GM19452 (cell line): ENCODE data around the gene R3HDM4.
"Not testable (repeated sequence)": the region's sequence is repeated elsewhere in the genome, so short reads cannot be mapped to it uniquely, and the experiment has no call there.

Experiments used
- ATAC-seq: cut with Tn5 transposase; IDR thresholded peaks from one replicate; pipeline ENCODE4 v1.9.1; 2021; ENCODE audit not compliant: unreplicated experiment

The R3HDM4 gene

DNA sequence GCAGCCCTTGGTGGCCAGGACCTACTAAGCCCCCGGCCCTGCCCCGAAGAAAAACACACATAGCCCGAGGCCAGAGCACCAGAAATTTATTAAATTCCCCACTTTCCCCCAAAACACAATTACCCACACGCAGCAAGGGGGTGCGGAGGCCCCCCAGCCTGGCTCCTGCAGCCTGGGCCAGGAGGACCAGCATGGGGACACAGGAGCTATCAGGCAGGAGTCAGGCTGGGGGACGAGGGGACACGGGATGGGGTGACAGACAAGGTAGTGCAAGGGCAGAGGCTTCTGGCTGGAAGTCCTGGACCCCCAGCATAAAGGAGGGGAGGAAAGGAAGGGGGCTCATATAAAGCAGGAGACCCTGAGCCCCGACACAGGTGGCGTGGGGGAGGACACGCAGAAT, 16.6 kb downstream of the R3HDM4 start:
- no peak for ATAC-seq

DNA sequence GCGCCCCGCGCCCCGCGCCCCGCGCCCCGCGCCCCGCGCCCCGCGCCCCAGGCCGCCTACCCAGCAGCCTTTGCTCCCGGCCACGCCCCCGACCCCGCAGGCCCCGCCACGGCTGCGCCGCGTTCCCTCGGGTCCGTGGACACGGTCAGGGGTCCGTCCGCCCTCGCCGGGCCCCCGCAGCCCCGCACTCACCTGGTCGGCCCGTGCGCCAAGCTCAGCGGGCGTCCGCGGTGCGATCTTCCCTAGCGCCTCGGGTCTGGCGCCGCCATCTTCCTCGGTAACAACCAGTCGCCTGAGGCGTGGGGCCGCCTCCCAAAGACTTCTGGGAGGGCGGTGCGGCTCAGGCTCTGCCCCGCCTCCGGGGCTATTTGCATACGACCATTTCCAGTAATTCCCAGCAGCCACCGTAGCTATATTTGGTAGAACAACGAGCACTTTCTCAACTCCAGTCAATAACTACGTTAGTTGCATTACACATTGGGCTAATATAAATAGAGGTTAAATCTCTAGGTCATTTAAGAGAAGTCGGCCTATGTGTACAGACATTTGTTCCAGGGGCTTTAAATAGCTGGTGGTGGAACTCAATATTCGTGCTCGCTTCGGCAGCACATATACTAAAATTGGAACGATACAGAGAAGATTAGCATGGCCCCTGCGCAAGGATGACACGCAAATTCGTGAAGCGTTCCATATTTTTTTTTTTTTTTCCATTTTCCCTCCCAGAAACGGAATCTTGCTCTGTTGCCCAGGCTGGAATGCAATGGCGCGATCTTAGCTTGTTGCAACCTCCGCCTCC, 19.9 kb downstream of the R3HDM4 start, which contains the start of the genes MED16 and RNU6-9:
TSS of gene MED16 (minus strand) at position 294 of the 796 bp plus-strand sequence. CDS start 2,056 bp downstream, outside the sequence.
TSS of gene RNU6-9 (plus strand) at position 591 of the 796 bp plus-strand sequence.
- ATAC-seq = peak; percentile 87

DNA sequence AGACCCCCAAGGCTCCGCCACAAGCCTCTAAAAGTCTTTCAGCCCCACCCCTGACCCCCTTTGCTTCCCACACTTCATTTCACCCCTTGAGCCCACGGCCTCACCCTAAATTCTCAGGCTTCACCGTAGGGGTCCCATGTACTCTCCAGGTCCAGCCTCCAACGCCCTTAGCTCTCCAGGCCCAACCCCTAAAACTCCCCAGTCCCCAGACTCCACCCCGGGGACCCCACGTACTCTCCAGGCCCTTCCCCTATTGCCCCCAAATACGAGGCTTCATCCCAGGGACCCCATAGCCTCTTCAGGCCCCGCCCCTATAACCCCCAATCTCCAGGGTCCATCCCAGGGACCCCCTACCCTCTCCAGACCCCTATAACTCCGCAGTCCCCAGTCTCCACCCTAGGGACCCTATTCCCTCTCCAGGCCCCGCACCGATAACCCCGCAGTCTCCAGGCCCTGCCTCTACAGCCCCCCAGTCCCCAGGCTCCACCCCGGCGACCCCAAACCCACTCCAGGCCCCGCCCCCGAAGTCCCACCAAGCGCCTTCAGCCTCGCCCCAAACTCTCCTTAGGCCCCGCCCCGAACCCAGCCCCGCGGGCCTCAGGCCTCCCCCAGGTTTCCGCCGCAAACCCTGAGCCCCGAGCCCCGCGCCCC, 20.7 kb downstream of the R3HDM4 start:
- ATAC-seq = no peak

DNA sequence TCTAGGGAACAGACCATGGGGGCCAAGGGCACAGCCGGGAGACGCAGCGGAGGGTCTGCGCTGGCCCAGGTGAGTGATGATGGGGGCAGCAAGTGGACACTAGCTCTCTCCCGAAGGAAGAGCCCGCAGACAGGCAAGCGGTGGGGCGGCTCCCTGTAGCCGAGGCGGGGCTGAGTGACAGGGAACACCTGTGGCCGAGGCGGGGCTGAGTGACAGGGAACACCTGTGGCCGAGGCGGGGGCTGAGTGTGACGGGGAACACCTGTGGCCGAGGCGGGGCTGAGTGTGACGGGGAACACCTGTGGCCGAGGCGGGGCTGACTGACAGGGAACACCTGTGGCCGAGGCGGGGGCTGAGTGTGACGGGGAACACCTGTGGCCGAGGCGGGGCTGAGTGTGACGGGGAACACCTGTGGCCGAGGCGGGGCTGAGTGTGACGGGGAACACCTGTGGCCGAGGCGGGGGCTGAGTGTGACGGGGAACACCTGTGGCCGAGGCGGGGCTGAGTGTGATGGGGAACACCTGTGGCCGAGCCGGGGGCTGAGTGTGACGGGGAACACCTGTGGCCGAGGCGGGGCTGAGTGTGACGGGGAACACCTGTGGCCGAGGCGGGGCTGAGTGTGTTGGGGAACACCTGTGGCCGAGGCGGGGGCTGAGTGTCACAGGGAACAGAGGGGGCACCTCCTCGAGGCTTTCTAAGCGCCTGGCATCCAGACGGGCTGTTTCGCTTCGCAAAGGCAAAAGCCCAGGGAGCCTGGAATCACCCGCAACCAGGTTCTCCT, 21.4 kb downstream of the R3HDM4 start:
- ATAC-seq = not testable (repeated sequence)

DNA sequence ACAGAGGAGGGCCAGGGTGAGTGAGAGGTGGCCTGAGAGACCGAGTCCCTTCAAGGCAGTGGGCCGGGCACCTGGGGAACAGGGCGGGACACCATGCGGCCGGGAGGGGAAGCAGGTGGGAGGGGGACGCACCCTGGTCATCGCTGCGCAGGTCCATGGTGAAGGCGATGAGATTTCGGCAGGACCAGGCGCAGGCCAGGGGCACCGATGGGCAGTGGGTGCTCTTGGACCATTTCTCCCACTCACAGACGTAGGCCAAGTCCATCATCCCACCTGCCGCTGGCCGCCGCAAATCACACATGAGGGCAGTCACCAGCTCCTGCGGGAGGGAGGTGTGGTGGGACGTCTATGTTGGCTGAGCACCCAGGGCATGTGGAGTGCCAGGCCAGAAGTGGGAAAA, 22.2 kb downstream of the R3HDM4 start:
- ATAC-seq = no peak

DNA sequence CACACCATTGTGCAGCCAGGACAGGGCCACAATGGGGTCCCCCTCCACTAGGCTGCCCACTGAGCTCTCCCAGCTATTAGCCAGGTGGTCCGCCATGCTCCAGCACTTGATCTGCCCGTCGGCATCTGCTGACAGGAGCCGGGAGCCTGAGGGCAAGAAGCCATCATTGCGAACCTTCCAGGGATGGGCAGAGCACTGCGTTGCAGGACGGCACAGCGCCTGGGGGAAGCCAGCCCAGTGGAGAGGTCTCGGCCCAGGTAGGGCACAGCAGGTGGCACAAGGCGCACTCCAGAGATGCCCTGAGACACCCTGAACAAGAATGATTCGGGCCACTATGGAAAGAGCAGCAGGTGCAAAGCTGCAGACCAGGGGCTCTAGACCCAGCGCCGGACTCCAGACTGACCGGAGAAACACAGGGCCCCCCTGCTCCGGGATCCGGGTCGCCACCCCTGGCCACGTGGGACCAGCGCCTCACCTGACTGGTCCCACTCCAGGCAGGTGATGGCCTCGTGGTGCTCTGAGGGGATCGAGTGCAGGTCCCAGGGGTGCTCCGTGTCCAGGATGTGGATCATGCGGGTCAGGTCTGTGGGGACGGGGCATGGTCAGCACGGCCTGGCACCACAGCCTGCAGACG, 23.2 kb downstream of the R3HDM4 start:
- no peak for ATAC-seq

DNA sequence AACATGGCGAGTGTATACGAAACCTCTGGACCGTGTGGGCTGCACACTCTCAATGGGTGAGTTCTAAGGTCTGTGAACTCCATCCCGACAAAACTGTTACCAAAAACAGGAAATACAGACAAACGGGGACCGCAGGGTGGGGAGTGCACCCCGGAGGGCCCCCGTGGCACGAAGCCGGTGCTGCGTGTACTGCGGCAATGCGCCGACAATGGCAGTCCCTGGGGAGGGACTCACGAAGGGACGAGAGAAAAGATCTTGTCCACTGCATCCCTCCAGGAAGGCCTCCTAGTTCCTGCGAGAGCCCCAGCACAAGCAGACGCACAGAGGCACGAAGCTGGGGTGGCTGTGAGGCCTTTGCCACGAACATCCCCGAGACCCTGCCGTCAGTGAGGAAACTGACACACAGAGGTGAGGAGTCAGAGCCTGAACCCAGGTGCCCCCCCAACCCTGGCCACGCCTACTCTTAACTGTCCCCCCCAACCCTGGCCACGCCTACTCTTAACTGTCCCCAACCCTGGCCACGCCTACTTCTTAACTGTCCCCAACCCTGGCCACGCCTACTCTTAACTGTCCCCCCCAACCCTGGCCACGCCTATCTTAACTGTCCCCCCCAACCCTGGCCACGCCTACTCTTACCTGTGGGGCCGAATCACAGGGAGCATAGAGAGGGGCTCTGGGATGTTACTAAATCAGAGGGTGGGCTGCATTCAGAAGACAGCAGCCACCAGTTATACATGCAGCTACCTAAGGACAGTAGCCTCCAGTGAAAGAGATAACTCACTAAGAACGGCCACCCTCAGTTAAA, 24.2 kb downstream of the R3HDM4 start:
- no peak for ATAC-seq

DNA sequence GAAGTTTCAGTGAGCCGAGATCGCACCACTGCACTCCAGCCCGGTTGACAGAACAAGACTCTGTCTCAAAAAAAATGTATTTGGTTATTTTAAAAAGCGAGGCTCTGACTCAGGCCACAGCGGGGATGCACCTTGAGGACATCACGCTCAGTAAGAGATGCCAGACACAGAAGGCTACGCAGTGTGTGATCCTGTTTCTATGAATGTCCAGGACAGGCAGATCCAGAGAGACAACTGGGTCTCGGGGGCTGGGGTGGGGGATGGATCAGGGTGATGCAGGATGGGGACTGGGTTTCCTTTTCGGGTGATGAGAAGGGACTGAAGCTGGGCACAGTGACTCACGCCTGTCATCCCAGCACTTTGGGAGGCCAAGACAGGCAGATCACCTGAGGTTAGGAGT, 25.4 kb downstream of the R3HDM4 start:
- ATAC-seq = no peak

DNA sequence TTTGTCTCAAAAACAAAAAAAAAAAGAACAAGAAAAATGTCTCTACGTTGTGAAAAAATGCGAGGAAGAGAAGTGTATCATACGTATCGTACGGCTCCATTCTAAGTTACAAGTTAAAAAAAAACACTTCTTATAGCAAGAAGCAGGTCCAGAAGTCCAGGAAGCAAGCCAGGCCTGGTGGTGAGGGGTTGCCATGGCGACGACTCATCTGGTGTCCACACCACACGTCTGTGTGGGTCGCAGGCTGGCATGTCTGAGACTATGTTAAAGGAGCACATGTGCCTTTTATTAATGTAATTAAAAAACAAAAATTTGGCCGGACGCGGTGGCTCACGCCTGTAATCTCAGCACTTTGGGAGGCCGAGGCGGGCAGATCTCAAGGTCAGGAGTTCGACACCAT, 25.9 kb downstream of the R3HDM4 start:
- no peak for ATAC-seq

DNA sequence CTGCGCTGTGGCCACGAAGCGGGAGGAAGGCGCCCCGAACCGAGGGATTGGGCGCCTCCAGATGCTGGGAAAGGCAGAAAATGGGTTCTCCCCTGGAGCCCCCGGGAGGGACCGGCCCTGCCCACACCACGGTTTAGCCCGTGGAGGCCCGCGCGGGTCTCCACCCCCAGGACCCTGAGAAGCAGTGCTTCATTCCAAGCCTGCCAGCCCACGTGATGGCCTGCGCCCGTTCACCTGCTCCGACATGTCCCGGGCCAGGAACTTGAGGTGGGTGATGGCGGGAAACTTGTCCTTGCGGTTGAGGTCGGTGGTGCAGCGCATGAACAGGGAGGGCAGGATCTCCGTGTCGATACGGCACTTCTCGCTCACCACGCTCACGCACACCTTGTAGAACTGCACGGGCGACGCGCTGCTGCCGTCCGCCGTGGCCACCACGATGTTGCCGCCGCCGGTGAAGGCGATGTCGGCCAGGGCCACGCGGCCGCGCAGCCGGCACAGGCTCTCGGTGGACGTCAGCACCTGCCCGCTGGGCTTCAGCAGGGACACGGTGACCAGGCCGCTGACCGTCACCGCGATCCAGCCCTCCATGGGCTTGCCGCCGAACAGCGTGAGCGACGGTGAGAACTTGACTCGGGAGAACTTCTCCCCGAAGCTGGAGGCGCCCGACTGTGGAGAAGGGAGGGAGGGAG, 27.3 kb downstream of the R3HDM4 start:
- no peak for ATAC-seq

DNA sequence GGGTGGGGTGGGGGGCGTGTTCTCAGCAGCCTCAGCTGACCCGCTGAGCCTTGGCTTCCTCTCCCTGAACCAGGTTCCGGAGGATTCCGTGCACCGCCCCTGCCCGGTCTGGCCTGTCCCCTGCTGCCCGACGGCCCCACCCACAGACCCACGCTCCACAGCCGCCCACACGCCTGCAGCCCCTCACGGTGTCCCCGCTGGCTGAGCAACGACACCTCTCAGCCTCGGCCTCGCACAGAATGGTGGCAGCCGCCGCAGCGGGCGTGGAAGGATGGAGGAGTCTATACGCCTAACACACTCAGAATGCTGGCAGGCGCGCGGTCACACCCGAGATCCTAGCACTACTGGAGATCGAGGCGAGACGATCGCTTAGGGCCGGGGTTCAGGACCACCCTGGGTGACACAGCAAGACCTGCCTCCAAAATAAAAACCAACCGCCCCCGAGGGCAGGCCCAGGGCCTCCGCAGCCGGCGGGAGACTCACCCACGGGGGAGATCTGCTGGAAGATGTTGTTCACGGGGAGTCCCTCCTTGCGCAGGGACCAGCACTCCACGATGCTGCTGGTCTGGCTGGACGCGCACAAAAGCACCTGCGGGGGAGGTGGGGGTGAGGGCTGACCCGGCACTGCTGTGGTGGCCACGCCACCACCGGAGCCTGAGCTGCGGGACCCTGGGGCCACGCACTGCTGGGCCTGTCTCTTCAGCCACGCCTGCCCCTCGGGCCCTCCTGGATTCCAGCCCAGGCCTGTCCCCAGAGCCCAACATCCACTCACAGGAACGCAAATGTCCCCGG, 28.4 kb downstream of the R3HDM4 start:
- ATAC-seq = no peak

DNA sequence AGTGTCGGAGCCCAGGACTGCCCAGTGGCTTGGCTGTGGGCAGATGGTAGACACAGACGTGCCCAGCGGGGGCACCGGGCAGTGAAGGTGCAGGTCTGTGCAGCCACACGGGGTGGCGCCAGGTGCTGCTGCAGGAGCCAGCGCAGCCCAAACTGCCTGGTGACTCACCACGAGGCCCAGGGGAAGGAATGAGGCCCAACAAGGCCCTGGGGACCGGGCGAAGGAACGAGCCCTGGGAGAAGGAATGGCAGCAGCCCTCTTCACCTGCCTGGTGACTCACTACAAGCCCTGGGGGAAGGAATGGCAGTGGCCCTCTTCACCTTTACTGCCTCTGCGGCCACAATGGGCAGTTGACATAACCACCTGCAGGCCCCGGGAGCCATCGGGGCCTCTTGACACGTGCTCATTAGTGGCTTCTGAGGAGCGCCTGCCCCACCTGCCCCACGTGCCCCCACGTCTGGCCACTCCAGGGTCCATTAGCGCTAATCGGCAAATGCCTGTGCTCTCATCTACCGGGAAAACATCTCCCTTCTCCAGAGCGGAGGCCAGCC, 29.3 kb downstream of the R3HDM4 start:
- no peak for ATAC-seq

DNA sequence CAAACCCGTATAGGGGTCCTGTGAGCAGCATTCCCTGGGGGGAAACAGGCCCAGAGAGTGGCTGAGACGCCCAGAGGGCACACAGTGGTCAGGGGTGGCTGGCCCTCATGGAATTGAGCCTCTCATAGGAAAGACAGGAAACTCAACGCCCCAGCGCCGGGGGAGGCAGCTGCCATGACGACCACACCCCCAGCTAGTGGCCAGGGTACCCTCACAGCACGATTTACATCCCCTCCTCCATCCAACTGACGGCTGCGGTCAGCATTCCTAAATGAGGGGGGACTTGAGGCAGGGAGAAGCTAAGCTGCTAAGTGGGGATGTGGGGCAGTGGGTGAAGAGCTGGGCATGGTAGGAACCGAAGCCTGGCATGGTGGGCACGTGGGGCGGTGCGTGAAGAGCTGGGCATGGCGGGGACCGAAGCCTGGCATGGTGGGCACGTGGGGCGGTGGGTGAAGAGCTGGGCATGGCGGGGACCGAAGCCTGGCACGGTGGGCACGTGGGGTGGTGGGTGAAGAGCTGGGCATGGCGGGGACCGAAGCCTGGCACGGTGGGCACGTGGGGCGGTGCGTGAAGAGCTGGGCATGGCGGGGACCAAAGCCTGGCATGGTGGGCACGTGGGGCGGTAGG, 30.0 kb downstream of the R3HDM4 start:
- ATAC-seq = no peak

DNA sequence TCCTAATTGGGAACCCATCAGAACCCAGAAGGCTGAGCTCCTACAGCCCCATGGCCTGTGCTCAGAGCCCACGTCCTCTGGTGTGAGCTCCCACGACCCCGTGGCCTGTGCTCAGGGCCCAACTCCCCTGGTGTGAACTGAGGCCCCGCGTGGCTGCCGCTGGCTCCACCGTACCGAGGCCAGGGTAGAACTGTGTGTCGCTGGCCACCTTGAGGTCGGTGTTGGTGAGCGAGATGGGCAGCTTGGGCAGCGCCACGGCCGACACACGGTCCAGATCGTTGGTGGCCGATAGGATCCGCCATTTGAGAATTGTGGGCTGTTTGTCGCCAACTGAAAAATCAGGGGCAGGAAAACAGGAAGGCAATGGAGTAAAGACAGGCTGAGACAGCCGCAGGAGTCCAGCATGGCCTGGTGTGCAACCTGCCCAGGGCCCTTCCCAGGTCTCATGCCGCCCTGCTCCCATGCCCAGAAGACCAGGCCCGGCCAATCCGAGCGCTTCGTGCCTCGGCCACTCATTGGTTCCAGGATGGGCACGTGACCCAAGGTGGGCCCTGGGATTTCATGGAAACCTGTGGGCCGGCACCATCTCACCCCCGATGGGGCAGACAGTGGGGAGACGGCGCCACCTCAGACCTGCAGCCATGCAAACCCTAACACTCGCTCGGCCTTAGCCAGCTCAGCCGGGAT, 31.5 kb downstream of the R3HDM4 start:
- no peak for ATAC-seq

DNA sequence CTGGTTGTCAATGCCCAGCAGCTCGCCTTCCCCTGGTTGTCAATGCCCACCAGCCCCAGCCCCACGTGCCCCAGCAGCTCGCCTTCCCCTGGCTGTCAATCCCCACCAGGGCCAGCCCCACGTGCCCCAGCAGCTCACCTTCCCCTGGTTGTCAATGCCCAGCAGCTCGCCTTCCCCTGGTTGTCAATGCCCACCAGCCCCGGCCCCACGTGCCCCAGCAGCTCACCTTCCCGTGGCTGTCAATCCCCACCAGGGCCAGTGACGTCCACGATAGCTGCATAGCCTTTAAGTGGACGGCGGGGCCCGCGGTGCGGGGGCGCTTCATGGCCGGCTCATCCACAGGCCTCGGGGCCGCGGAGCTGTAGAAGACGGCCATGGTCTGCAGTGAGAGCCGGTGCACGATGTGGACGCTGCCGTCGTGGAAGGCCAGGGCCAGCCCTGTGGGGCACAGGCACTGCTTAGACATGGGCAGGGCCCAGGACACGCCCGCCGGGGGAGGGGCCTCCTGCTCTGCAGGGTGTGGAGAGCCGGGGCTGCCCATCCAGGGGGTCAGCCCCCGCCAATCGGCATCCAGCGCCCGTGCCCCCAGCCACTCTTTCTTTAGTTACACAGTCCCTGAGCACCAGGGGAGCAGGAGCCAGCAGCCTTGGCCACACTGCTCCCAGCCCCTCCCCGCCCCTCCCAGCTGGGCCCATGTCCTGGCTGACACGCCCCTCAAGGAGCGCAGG, 33.1 kb downstream of the R3HDM4 start:
- ATAC-seq = no peak

DNA sequence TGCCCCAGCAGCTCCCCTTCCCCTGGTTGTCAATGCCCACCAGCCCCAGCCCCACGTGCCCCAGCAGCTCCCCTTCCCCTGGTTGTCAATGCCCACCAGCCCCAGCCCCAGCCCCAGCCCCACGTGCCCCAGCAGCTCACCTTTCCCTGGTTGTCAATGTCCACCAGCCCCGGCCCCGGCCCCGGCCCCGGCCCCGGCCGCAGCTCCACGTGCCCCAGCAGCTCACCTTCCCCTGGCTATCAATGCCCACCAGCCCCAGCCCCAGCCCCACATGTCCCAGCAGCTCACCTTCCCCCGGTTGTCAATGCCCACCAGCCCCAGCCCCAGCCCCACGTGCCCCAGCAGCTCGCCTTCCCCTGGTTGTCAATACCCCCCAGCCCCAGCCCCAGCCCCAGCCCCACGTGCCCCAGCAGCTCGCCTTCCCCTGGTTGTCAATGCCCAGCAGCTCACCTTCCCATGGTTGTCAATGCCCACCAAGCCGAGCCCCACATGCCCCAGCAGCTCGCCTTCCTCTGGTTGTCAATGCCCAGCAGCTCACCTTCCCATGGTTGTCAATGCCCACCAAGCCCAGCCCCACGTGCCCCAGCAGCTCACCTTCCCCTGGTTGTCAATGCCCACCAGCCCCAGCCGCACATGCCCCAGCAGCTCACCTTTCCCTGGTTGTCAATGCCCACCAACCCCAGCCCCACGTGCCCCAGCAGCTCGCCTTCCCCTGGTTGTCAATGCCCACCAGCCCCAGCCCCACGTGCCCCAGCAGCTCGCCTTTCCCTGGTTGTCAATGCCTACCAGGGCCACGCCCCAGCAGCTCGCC, 34.1 kb downstream of the R3HDM4 start:
- ATAC-seq = not testable (repeated sequence)
